Measurements from ENCODE around the gene ETS2. TPM values are rescaled to one million over a fixed set of nuclear protein-coding genes. Genes with fewer than 3 reads are reported as not detected.

The ETS2 gene
- total RNA-seq, 1 experiment from 2014 or later, result 20.4 TPM

GRCh38 chr21:38809198-38809878, 3.6 kb downstream of the ETS2 start:
- Mint-ChIP-seq H3K27ac (ENCODE audit: unreplicated experiment) (no peak overlapping the region), H3K4me1 (ENCODE audit: low read depth, unreplicated experiment) (peaks cover 11% of the 10 kb centered on the region), H3K4me3 (ENCODE audit: unreplicated experiment) (no peak overlapping the region), H3K9me3 (ENCODE audit: unreplicated experiment) (no peaks in the 10 kb centered on the region), H3K27me3 (ENCODE audit: insufficient read depth, unreplicated experiment) (no peaks in the 10 kb centered on the region), H3K36me3 (ENCODE audit: insufficient read depth, unreplicated experiment) (peaks cover 58% of the 10 kb centered on the region)
- no peak for DNase-seq
- H3K4me1 ChIP-seq, result peaks cover 4% of the 10 kb centered on the region
- H3K36me3 ChIP-seq (ENCODE audit: control insufficient read depth, insufficient read depth, low read length), result peaks cover 3% of the 10 kb centered on the region
- H3K9me3 ChIP-seq, result no peaks in the 10 kb centered on the region
- BruUV-seq (replicated peaks), result no TSS peak
- TF ChIP-seq, protein P1, sequence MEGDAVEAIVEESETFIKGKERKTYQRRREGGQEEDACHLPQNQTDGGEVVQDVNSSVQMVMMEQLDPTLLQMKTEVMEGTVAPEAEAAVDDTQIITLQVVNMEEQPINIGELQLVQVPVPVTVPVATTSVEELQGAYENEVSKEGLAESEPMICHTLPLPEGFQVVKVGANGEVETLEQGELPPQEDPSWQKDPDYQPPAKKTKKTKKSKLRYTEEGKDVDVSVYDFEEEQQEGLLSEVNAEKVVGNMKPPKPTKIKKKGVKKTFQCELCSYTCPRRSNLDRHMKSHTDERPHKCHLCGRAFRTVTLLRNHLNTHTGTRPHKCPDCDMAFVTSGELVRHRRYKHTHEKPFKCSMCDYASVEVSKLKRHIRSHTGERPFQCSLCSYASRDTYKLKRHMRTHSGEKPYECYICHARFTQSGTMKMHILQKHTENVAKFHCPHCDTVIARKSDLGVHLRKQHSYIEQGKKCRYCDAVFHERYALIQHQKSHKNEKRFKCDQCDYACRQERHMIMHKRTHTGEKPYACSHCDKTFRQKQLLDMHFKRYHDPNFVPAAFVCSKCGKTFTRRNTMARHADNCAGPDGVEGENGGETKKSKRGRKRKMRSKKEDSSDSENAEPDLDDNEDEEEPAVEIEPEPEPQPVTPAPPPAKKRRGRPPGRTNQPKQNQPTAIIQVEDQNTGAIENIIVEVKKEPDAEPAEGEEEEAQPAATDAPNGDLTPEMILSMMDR (IDR thresholded peaks at IDR 0.05; ENCODE audit: insufficient read depth in 1 of 2, low read depth in 1 of 2, low read length in 1 of 2, severe bottlenecking in 1 of 2, unreplicated experiment in 1 of 2), result no peak
- CTCF ChIA-PET, result no interaction called here
- H3K27me3 ChIP-seq (replicated peaks; ENCODE audit: control insufficient read depth, insufficient read depth, low read length), result no peaks in the 10 kb centered on the region
- POLR2A ChIA-PET, result no interaction called here
- no peak overlapping the region for H3K4me3 ChIP-seq (ENCODE audit: low read depth, low read length)
- intact Hi-C loops (cut with micrococcal nuclease; ENCODE audit: unreplicated experiment), result loop anchor here (10.0 kb wide), 1 partner anchor 105 kb away; no protein-coding TSS in a partner anchor

DNA sequence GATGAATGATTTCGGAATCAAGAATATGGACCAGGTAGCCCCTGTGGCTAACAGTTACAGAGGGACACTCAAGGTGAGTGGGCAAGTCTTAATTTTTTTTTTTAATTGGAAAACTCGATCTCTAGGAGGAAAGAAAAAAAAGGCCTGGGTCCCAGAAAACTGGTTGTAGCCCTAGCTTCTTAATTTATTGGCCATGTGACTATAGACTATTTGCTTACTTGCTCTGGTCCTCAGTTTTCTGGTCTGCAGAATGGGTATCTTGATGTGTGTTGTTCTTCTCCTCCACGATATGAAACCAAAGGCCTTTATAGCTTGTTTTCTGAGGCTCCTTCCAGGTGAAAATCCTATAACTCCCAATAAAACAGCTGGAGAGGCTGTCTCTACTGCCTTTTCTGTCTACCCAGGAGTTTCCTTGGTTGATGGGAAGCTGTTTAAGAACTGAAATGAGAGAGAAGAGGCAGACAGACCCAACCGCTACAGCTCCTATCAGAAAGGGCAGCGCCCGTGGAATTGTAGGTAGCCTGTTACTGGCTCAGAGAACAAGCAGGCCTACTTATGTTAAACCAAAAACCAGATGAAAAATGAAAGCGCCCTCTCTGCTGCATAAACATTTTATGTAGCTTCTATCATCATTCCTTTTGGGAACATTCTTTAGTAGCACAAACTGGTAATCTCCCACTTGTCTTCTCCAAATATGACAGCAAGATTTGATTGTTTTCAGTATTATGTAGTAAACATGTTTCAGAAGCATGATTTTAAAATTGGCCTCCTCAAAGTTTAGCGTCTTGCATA, 4.5 kb downstream of the ETS2 start:
- H3K9me3 ChIP-seq, result no peaks in the 10 kb centered on the region
- ChIA-PET POLR2A (no interaction called here), CTCF (no interaction called here)
- peaks cover 3% of the 10 kb centered on the region for H3K36me3 ChIP-seq (ENCODE audit: control insufficient read depth, insufficient read depth, low read length)
- Mint-ChIP-seq H3K9me3 (ENCODE audit: unreplicated experiment) (no peaks in the 10 kb centered on the region), H3K27ac (ENCODE audit: unreplicated experiment) (no peak overlapping the region), H3K36me3 (ENCODE audit: insufficient read depth, unreplicated experiment) (peaks cover 67% of the 10 kb centered on the region), H3K4me3 (ENCODE audit: unreplicated experiment) (no peak overlapping the region), H3K27me3 (ENCODE audit: insufficient read depth, unreplicated experiment) (no peaks in the 10 kb centered on the region), H3K4me1 (ENCODE audit: low read depth, unreplicated experiment) (peaks cover 11% of the 10 kb centered on the region)
- no TSS peak for BruUV-seq (replicated peaks)
- H3K4me1 ChIP-seq, result no peaks in the 10 kb centered on the region; the same call in 1 of the 2 replicates
- TF ChIP-seq, protein P1 (IDR thresholded peaks at IDR 0.05; ENCODE audit: insufficient read depth in 1 of 2, low read depth in 1 of 2, low read length in 1 of 2, severe bottlenecking in 1 of 2, unreplicated experiment in 1 of 2), result no peak
- H3K4me3 ChIP-seq (ENCODE audit: low read depth, low read length), result no peak overlapping the region
- intact Hi-C loops (cut with micrococcal nuclease; ENCODE audit: unreplicated experiment), result no loop called here
- DNase-seq, result no peak
- H3K27me3 ChIP-seq (replicated peaks; ENCODE audit: control insufficient read depth, insufficient read depth, low read length), result no peaks in the 10 kb centered on the region

DNA sequence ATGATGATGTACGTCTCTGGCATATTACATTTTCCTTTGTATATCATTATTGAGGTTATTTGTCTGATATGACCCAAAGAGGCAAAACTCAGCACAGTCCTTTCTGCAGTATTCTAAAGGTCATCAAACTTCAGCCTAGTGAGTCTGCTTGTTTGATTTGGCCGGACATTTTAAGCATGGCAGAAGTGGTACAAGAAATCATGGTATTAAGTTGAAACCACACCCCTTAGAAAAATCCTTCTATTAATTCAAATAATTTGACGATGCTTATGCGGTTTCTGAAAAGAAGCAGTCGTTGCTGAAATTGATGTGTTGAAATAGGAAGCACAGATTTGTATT, 5.1 kb downstream of the ETS2 start:
- H3K4me3 Mint-ChIP-seq (ENCODE audit: unreplicated experiment), result no peak overlapping the region
- ChIA-PET POLR2A (no interaction called here), CTCF (no interaction called here)
- no peaks in the 10 kb centered on the region for H3K27me3 ChIP-seq (replicated peaks; ENCODE audit: control insufficient read depth, insufficient read depth, low read length)
- no peaks in the 10 kb centered on the region for H3K9me3 ChIP-seq
- BruUV-seq (replicated peaks), result no TSS peak
- no peak overlapping the region for H3K27ac Mint-ChIP-seq (ENCODE audit: unreplicated experiment)
- peaks cover 3% of the 10 kb centered on the region for H3K36me3 ChIP-seq (ENCODE audit: control insufficient read depth, insufficient read depth, low read length)
- no peak for DNase-seq
- intact Hi-C loops (cut with micrococcal nuclease; ENCODE audit: unreplicated experiment), result no loop called here
- no peaks in the 10 kb centered on the region for H3K9me3 Mint-ChIP-seq (ENCODE audit: unreplicated experiment)
- H3K4me1 Mint-ChIP-seq (ENCODE audit: low read depth, unreplicated experiment), result peaks cover 11% of the 10 kb centered on the region
- peaks cover 72% of the 10 kb centered on the region for H3K36me3 Mint-ChIP-seq (ENCODE audit: insufficient read depth, unreplicated experiment)
- no peaks in the 10 kb centered on the region for H3K27me3 Mint-ChIP-seq (ENCODE audit: insufficient read depth, unreplicated experiment)
- TF ChIP-seq, protein P1 (IDR thresholded peaks at IDR 0.05; ENCODE audit: insufficient read depth in 1 of 2, low read depth in 1 of 2, low read length in 1 of 2, severe bottlenecking in 1 of 2, unreplicated experiment in 1 of 2), result no peak
- H3K4me3 ChIP-seq (ENCODE audit: low read depth, low read length), result no peak overlapping the region
- no peaks in the 10 kb centered on the region; the same call in 1 of the 2 replicates for H3K4me1 ChIP-seq

All from Caco-2 (cell line).